HepG2 (cell line): ENCODE measurements around the gene DAZAP1. TPM values are rescaled to one million over a fixed set of nuclear protein-coding genes. Genes with fewer than 3 reads are reported as not detected.

Experiments used
- CTCF ChIP-seq: sonication (generic); formaldehyde crosslinking; IDR thresholded peaks from 2 replicates; pipeline ENCODE4 v1.5.0; 2020; ENCODE audit warnings: mild to moderate bottlenecking, missing genetic modification reagents, moderate library complexity
- FOXP1 ChIP-seq, 2 experiments: fragments of 450-650 bp in 1 of 2; IDR thresholded peaks; 2 replicates each; pipeline ENCODE4 v1.6.1; 2017 to 2018; ENCODE audit warnings: antibody characterized with exemption in 1 of 2
- GATAD1 ChIP-seq: IDR thresholded peaks from 2 replicates; pipeline ENCODE4 v1.6.1; 2016; ENCODE audit warnings: missing genetic modification reagents, missing compliant biosample characterization
- HCFC1 ChIP-seq: fragments of 150-350 bp; IDR thresholded peaks from 2 replicates; pipeline ENCODE4 v1.6.1; 2014; ENCODE audit warnings: low read depth, low read length
- HDAC6 ChIP-seq: fragments of 200-600 bp; sonication (generic); IDR thresholded peaks from 2 replicates; pipeline ENCODE4 v1.7.0; 2017; ENCODE audit warnings: mild to moderate bottlenecking, antibody characterized with exemption, low read length, low read depth
- HOXD1 ChIP-seq: sonication (generic); formaldehyde crosslinking; IDR thresholded peaks from 2 replicates; pipeline ENCODE4 v1.5.0; 2020; ENCODE audit warnings: missing genetic modification reagents
- ISX ChIP-seq: sonication (generic); formaldehyde crosslinking; conservative IDR thresholded peaks from 2 replicates; pipeline ENCODE4 v1.5.0; 2020; ENCODE audit warnings: missing genetic modification reagents
- LBX2 ChIP-seq: sonication (generic); formaldehyde crosslinking; IDR thresholded peaks from 2 replicates; pipeline ENCODE4 v1.5.0; 2020; ENCODE audit warnings: missing genetic modification reagents, mild to moderate bottlenecking, borderline replicate concordance
- MED1 ChIP-seq: sonication (generic); formaldehyde crosslinking; IDR thresholded peaks from 2 replicates; pipeline ENCODE4 v1.4.0; 2020; ENCODE audit warnings: missing genetic modification reagents
- MLX ChIP-seq: IDR thresholded peaks from 2 replicates; pipeline ENCODE4 v1.6.1; 2016
- PLSCR1 ChIP-seq: sonication (generic); formaldehyde crosslinking; IDR thresholded peaks from 2 replicates; pipeline ENCODE4 v1.5.0; 2020; ENCODE audit warnings: missing genetic modification reagents, mild to moderate bottlenecking, borderline replicate concordance
- RBM39 ChIP-seq: fragments of 200-400 bp; formaldehyde crosslinking; IDR thresholded peaks from one replicate; pipeline ENCODE4 v1.6.1; 2018; ENCODE audit warnings: antibody characterized with exemption, mild to moderate bottlenecking, low read depth, low read length; ENCODE audit not compliant: poor library complexity, severe bottlenecking
- RFXANK ChIP-seq: IDR thresholded peaks from 2 replicates; pipeline ENCODE4 v1.6.1; 2016
- TFDP1 ChIP-seq: IDR thresholded peaks from 2 replicates; pipeline ENCODE4 v1.6.1; 2016; ENCODE audit warnings: missing compliant biosample characterization, missing genetic modification reagents, borderline replicate concordance
- ZNF264 ChIP-seq: sonication (generic); formaldehyde crosslinking; IDR thresholded peaks from 2 replicates; pipeline ENCODE4 v1.4.0; 2020; ENCODE audit warnings: missing genetic modification reagents
- ZNF362 ChIP-seq: sonication (generic); formaldehyde crosslinking; IDR thresholded peaks from 2 replicates; pipeline ENCODE4 v1.4.0; 2020; ENCODE audit warnings: missing genetic modification reagents, mild to moderate bottlenecking, borderline replicate concordance
- ZNF616 ChIP-seq: sonication (generic); formaldehyde crosslinking; IDR thresholded peaks from 2 replicates; pipeline ENCODE4 v1.5.0; 2020; ENCODE audit warnings: low read depth, mild to moderate bottlenecking, missing genetic modification reagents
- ZNF777 ChIP-seq: sonication (generic); formaldehyde crosslinking; IDR thresholded peaks from 2 replicates; pipeline ENCODE4 v1.4.0; 2020; ENCODE audit warnings: missing genetic modification reagents
- ZSCAN25 ChIP-seq: sonication (generic); formaldehyde crosslinking; IDR thresholded peaks from 2 replicates; pipeline ENCODE4 v1.8.0; 2022; ENCODE audit warnings: mild to moderate bottlenecking, missing genetic modification reagents
- polyA plus RNA-seq, 8 experiments: library from polyadenylated mRNA; depleted of rRNA in 3 of 8; stranded (reverse) in 7 of 8; unstranded in 1 of 8; fragments of >200 nt; fragmentation: Illumina TruSeq in 4 of 8; extraction: Trizol in 4 of 8; gene quantifications; 2 replicates each; pipeline versions ENCODE4 v1.2.1 to v1.2.3, GENCODE V29; 2011 to 2016; ENCODE audit warnings: low read depth in 4 of 8, missing spikeins in 1 of 8, mixed read lengths in 1 of 8; ENCODE audit not compliant: insufficient read depth in 1 of 8
- total RNA-seq, 5 experiments: library from RNA; depleted of rRNA; stranded (reverse); fragments of >200 nt; fragmentation: Illumina TruSeq; extraction: Trizol; gene quantifications; 2 replicates each; pipeline ENCODE4 v1.2.3, GENCODE V29; 2016; ENCODE audit warnings: low read depth in 1 of 5
- TF ChIP-seq, protein P1 (sequence below): IDR thresholded peaks from 2 replicates; pipeline ENCODE4 v1.6.1; 2018; ENCODE audit warnings: missing genetic modification reagents
- TF ChIP-seq, protein P2 (sequence below): fragments of 450-650 bp; IDR thresholded peaks from 2 replicates; pipeline ENCODE4 v1.6.1; 2017
- TF ChIP-seq, protein P3 (sequence below): sonication (generic); formaldehyde crosslinking; IDR thresholded peaks from 2 replicates; pipeline ENCODE4 v1.4.0; 2020; ENCODE audit warnings: mild to moderate bottlenecking, missing genetic modification reagents

DAZAP1 gene
- total and polyA plus RNA-seq, 2 of the 13 experiments (the other 11 are each of a cell fraction or from before 2014, with no cell fraction given) = 63.3 to 79.2 TPM

GRCh38 chr19:1461862-1462261, 54.5 kb downstream of the DAZAP1 start (continued):
- no peak for TF ChIP-seq RFXANK (CRISPR knock-in tag)
- no peak for TF ChIP-seq ZSCAN25
- TF ChIP-seq, protein P1, sequence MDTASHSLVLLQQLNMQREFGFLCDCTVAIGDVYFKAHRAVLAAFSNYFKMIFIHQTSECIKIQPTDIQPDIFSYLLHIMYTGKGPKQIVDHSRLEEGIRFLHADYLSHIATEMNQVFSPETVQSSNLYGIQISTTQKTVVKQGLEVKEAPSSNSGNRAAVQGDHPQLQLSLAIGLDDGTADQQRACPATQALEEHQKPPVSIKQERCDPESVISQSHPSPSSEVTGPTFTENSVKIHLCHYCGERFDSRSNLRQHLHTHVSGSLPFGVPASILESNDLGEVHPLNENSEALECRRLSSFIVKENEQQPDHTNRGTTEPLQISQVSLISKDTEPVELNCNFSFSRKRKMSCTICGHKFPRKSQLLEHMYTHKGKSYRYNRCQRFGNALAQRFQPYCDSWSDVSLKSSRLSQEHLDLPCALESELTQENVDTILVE (CRISPR knock-in tag) = no peak
- peak; percentile 17; the same call in 1 of the 2 replicates for TF ChIP-seq CTCF
- no peak for TF ChIP-seq ISX (CRISPR knock-in tag)
- TF ChIP-seq HCFC1 = no peak
- TF ChIP-seq RBM39 = no peak
- no peak for TF ChIP-seq GATAD1
- no peak for TF ChIP-seq HOXD1
- TF ChIP-seq, protein P2, sequence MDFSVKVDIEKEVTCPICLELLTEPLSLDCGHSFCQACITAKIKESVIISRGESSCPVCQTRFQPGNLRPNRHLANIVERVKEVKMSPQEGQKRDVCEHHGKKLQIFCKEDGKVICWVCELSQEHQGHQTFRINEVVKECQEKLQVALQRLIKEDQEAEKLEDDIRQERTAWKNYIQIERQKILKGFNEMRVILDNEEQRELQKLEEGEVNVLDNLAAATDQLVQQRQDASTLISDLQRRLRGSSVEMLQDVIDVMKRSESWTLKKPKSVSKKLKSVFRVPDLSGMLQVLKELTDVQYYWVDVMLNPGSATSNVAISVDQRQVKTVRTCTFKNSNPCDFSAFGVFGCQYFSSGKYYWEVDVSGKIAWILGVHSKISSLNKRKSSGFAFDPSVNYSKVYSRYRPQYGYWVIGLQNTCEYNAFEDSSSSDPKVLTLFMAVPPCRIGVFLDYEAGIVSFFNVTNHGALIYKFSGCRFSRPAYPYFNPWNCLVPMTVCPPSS = no peak
- no peak for TF ChIP-seq PLSCR1
- TF ChIP-seq HDAC6 = no peak
- no peak for TF ChIP-seq ZNF777 (CRISPR knock-in tag)
- no peak for TF ChIP-seq ZNF362 (CRISPR knock-in tag)
- no peak for TF ChIP-seq ZNF616 (CRISPR knock-in tag)
- TF ChIP-seq LBX2 (CRISPR knock-in tag) = no peak
- TF ChIP-seq, protein P3, sequence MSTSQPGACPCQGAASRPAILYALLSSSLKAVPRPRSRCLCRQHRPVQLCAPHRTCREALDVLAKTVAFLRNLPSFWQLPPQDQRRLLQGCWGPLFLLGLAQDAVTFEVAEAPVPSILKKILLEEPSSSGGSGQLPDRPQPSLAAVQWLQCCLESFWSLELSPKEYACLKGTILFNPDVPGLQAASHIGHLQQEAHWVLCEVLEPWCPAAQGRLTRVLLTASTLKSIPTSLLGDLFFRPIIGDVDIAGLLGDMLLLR (CRISPR knock-in tag) = no peak
- TF ChIP-seq MED1 = no peak
- peak; percentile 42; the same call in 1 of the 2 replicates for TF ChIP-seq TFDP1 (CRISPR knock-in tag)
- no peak for TF ChIP-seq FOXP1 (IDR thresholded peaks at IDR 0.05)
- TF ChIP-seq FOXP1 (CRISPR knock-in tag; IDR thresholded peaks at IDR 0.05) = no peak
- TF ChIP-seq MLX (CRISPR knock-in tag) = no peak
- peak; percentile 90; the same call in 1 of the 2 replicates for TF ChIP-seq ZNF264 (CRISPR knock-in tag)
